ENCODE data around the gene DEPP1.
A peak's percentile ranks its signal among the peaks of the same experiment; 100 is the strongest.

Gene DEPP1

DNA sequence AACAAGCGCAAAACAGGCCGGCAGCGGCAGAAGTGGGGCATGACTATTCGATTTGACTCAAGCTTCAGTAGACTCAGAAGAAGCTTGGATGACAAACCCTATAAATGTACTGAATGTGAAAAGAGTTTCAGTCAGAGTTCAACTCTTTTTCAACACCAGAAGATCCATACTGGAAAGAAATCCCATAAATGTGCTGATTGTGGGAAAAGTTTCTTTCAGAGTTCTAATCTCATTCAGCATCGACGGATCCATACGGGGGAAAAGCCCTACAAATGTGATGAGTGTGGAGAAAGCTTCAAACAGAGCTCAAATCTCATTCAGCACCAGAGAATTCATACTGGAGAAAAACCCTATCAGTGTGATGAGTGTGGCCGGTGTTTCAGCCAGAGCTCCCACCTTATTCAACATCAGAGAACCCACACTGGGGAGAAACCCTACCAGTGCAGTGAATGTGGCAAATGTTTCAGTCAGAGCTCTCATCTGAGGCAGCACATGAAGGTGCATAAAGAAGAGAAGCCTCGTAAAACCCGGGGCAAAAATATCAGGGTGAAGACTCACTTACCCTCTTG, 24.9 kb upstream of the DEPP1 start:
- TF ChIP-seq Cebpa-rat (IDR thresholded peaks at IDR 0.05), result no peak
- Histone ChIP-seq H3K36me3 (peaks cover 23 to 44% (median 40%) of the 10 kb centered on the region in 11 experiments), H3K4me3 (peak overlapping the region in 8 of 10 experiments; percentile 28 to 79 (median 64); a peak in 14 of 20 replicates), H3K4me2 (peak overlapping the region in 8 of 11 experiments; percentile 2 to 39 (median 28); a peak in 10 of 22 replicates), H3K27me3 (no peaks in the 10 kb centered on the region), H3K27ac (no peak overlapping the region; a peak in 1 of 22 replicates), H4K20me1 (peaks cover 0 to 32% (median 17%) of the 10 kb centered on the region in 11 experiments; a peak in 12 of 22 replicates), H3K4me1 (peaks cover 27 to 59% (median 51%) of the 10 kb centered on the region in 10 experiments), H3K9ac (no peak overlapping the region), H3K9me3 (replicated peaks in 1 of 11) (peaks cover 26 to 42% (median 36%) of the 10 kb centered on the region in 11 experiments)

DNA sequence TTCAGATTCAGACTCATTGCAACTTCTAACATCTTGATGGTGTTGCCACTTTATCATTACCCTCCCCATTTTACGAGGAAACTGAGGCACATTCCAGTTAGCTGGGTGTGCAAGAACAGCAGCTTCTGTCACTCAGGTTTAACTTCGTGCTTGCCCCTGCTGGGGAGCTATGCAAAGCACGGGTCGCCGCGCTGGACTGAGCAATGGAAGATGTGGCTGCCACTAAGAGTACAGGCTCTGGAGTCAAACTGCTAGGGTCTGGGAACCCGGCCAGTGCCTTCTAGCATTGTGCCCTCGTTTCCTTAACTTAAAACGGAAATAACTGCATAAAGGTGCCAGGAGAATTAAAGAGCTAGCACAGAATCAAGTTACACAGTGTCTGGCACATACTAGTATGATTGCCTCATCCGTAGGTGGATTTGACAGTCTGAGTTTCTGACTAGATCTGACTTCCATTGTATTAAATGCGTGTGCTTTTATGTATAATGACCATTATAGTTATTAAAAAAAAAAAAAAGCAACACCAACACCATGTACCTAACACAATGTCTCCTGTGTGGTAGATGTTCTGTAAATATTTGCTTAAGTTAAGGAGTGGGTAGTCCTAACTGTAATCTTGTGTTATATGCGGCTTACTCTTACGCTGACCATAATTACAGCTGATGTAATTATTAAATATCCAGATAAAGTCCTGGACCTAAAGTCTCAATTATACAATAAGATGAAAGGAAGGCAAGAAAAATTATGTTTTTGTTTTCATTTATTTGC, 23.0 kb upstream of the DEPP1 start:
- peak overlapping the region; percentile 94 to 99 (median 97) for H3K27ac ChIP-seq
- H3K9ac ChIP-seq, result peak overlapping the region; percentile 90 to 98 (median 96)

DNA sequence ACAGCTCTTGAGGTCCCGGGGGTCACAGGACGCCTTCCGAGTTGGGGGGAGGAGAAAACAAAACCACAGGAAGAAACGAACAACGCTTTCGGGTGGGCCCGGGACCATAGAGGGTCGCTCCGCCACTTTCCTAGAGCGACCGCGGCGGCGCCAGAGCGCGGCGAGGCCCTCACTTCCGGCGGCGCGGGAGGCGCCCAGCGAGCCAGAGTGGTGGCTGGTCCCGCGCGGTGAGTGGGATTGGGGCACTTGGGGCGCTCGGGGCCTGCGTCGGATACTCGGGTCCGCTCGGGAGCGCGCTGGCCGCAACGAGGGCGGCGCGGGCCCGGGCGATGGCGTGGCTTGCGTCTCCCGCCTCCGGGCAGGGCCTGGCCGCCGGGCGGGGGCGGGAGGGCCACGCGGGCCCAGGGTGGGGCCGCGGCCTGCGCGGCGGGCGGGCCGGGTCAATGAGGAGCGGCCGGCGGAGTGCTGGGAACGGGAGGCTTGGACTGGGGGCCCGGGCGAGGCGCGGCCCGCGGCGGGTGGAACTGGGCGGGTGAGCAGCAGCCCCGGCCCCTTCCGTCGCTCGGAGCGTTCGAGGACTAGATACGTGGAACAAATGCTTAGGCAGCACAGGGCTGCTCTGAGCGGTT, 22.3 kb upstream of the DEPP1 start, which contains the start of gene ZNF22:
Gene ZNF22 (plus strand): TSS at position 172 of the 629 bp plus-strand sequence. CDS start 2,446 bp downstream, outside the sequence.
- H3K27ac ChIP-seq, result peak within 1 kb of the TSS; percentile 94 to 99 (median 97)
- H3K36me3 ChIP-seq, result peaks cover 23 to 41% (median 37%) of the 10 kb centered on the region in 11 experiments
- H3K4me2 ChIP-seq, result peak within 1 kb of the TSS; percentile 80 to 95 (median 88)
- peaks cover 26 to 42% (median 36%) of the 10 kb centered on the region in 11 experiments for H3K9me3 ChIP-seq (replicated peaks in 1 of 11)
- H4K20me1 ChIP-seq, result peaks cover 0 to 17% (median 13%) of the 10 kb centered on the region in 11 experiments; a peak in 15 of 22 replicates
- TF ChIP-seq Cebpa-rat (IDR thresholded peaks at IDR 0.05), result no peak
- H3K9ac ChIP-seq, result peak within 1 kb of the TSS; percentile 90 to 98 (median 96)
- peak within 1 kb of the TSS; percentile 55 to 79 (median 72) for H3K4me3 ChIP-seq
- peaks cover 50 to 68% (median 65%) of the 10 kb centered on the region in 10 experiments for H3K4me1 ChIP-seq
- H3K27me3 ChIP-seq, result no peaks in the 10 kb centered on the region

More for the DNA sequence above, 23.0 kb upstream of the DEPP1 start:
- no peak for TF ChIP-seq Cebpa-rat (IDR thresholded peaks at IDR 0.05)
- peaks cover 0 to 24% (median 17%) of the 10 kb centered on the region in 11 experiments; a peak in 13 of 22 replicates for H4K20me1 ChIP-seq
- peaks cover 43 to 68% (median 62%) of the 10 kb centered on the region in 10 experiments for H3K4me1 ChIP-seq
- H3K4me3 ChIP-seq, result peak overlapping the region; percentile 55 to 79 (median 72)
- H3K9me3 ChIP-seq (replicated peaks in 1 of 11), result peaks cover 26 to 42% (median 36%) of the 10 kb centered on the region in 11 experiments
- H3K27me3 ChIP-seq, result no peaks in the 10 kb centered on the region
- peak overlapping the region; percentile 80 to 95 (median 88) for H3K4me2 ChIP-seq
- H3K36me3 ChIP-seq, result peaks cover 23 to 44% (median 40%) of the 10 kb centered on the region in 11 experiments

DNA sequence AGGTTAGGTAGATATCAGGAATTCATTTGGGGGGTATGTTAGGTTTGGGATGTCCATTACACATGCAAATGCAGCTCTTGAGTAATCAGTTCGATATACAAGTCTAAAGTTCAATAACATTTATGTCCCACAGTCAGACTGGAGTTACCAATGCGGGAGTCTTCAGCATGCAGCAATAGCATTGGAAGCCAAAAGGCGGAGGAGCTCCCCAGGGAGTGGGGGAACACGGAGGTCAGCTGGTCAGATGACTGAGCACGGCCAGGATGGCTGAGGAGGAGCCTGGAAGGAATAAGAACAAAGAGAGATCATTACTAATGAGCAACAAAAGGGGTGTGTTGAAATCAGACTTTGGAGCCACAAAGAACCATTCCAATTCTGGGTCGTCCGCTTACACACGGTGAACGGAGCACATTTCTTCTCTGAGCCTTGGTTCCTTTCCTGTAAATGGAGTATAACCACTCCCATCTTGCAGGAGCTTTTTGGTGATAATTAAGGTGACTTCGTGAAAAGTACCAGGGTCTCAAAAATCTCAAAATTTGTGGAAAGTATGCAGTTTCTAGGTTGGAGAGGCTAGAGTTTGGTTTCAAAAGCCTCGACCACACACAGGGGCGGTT, 21.6 kb upstream of the DEPP1 start:
- H3K9me3 ChIP-seq (replicated peaks in 1 of 11), result peaks cover 26 to 40% (median 34%) of the 10 kb centered on the region in 11 experiments
- H3K4me1 ChIP-seq, result peaks cover 56 to 70% (median 66%) of the 10 kb centered on the region in 10 experiments
- H3K4me2 ChIP-seq, result peak overlapping the region; percentile 80 to 95 (median 88)
- H3K9ac ChIP-seq, result peak overlapping the region; percentile 90 to 98 (median 96)
- peak overlapping the region; percentile 94 to 99 (median 97) for H3K27ac ChIP-seq
- TF ChIP-seq Cebpa-rat (IDR thresholded peaks at IDR 0.05), result peak in 2 of 11 experiments; percentile 16 to 68; a peak in 2 of 22 replicates
- H3K27me3 ChIP-seq, result no peaks in the 10 kb centered on the region
- H3K4me3 ChIP-seq, result peak overlapping the region; percentile 55 to 79 (median 72)
- peaks cover 0 to 11% (median 7%) of the 10 kb centered on the region in 11 experiments; a peak in 16 of 22 replicates for H4K20me1 ChIP-seq
- peaks cover 23 to 35% (median 32%) of the 10 kb centered on the region in 11 experiments for H3K36me3 ChIP-seq

DNA sequence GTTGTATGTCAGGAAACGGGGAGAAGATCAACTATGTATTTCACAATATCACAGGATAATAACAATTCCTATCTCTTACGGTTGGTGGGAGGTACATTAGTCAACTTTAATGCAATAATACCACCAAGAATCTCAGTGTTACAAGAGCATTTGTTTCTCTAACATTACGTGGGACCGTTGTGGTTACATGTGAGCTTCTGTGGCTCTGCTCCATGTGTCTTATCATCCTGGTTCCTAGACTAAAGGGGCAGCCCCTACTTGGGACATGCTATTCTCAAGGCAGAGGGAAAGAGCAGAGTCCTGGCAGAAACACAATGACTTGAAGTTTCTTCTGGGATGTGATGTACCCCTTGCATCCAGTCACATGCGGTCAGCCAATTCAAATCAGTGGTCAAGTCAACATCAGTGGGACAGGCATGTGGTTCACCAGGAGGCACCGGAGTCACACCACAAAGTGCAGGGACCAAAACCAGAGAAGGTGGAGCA, 19.6 kb upstream of the DEPP1 start:
- H3K9ac ChIP-seq, result peak overlapping the region in 1 of 11 experiments; percentile 13; a peak in 4 of 22 replicates

DNA sequence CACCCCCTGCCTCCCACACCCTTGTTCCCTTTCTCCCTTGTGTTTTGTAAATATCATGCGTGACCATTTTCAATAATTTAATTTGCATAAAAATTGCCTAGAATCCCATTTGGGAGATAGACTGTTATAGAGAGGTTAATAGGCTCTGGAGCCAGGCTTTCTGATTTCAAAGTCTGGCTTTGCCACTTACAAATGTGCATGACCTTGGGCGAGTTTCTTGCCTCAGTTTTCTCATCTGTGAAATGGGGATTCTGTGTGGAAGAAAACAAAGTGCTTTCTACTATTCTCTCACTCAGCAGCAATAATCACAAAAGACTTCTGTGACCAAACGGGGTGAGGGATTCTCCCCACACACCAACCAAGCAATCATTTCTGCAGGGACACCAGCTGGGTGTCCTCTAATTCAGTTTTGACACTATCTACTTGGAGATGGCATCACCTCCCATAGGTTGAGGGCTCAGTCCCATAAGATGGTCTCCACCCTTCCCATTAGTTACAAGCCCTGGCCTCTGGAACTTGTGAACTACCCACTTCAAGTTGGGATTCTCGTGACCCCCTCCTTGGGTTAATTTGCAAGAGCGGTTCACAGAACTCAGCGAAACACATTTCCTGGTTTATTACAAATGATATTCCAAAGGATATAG, 18.6 kb upstream of the DEPP1 start:
- Histone ChIP-seq H3K27ac (peak overlapping the region in 10 of 11 experiments; percentile 43 to 98 (median 90); a peak in 20 of 22 replicates), H3K27me3 (no peaks in the 10 kb centered on the region), H3K9me3 (replicated peaks in 1 of 11) (peaks cover 0 to 10% (median 6%) of the 10 kb centered on the region in 11 experiments; a peak in 17 of 22 replicates), H3K36me3 (peaks cover under 1 to 33% (median 19%) of the 10 kb centered on the region in 11 experiments; a peak in 21 of 22 replicates), H3K4me3 (no peak overlapping the region; a peak in 1 of 20 replicates), H3K9ac (peak overlapping the region in 10 of 11 experiments; percentile 34 to 76 (median 64); a peak in 16 of 22 replicates), H3K4me1 (peaks cover 82 to 91% (median 87%) of the 10 kb centered on the region in 10 experiments), H4K20me1 (peaks cover 0 to 42% (median 0%) of the 10 kb centered on the region in 11 experiments; a peak in 9 of 22 replicates), H3K4me2 (peak overlapping the region; percentile 60 to 95 (median 86); a peak in 21 of 22 replicates)
- TF ChIP-seq Cebpa-rat (IDR thresholded peaks at IDR 0.05), result no peak

More for the DNA sequence above, 19.6 kb upstream of the DEPP1 start:
- H3K4me2 ChIP-seq, result peak overlapping the region; percentile 80 to 95 (median 88)
- H3K4me1 ChIP-seq, result peaks cover 73 to 85% (median 80%) of the 10 kb centered on the region in 10 experiments
- H3K9me3 ChIP-seq (replicated peaks in 1 of 11), result peaks cover 7 to 19% (median 16%) of the 10 kb centered on the region in 11 experiments
- TF ChIP-seq Cebpa-rat (IDR thresholded peaks at IDR 0.05), result peak in 3 of 11 experiments; percentile 11 to 59 (median 29); a peak in 1 of 22 replicates
- no peaks in the 10 kb centered on the region for H3K27me3 ChIP-seq
- H4K20me1 ChIP-seq, result peaks cover 0 to 32% (median 0%) of the 10 kb centered on the region in 11 experiments; a peak in 11 of 22 replicates
- H3K27ac ChIP-seq, result peak overlapping the region in 8 of 11 experiments; percentile 28 to 98 (median 96); a peak in 15 of 22 replicates
- peaks cover 10 to 33% (median 22%) of the 10 kb centered on the region in 11 experiments for H3K36me3 ChIP-seq
- no peak overlapping the region for H3K4me3 ChIP-seq
